Measurements from ENCODE around the gene WWOX.

The WWOX gene

DNA sequence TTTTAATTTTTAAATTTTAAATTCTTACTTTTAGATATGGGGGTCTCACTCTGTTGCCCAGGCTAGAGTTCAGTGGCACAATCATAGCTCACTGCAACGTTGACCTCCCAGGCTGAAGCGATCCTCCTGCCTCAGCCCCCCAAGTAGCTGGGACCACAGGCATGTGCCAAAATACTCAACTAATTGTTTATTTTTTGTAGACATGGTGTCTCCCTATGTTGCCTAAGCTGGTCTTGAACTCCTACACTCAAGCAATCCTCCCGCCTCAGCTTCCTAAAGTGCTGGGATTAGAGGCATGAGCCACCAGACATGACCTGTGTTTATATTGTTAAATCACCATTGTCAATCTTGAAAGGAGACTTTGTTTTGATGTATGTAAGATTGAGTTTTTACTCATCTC, 332.2 kb downstream of the WWOX start:
- Histone ChIP-seq H3K36me3 (ENCODE audit: control insufficient read depth in 2 of 2, insufficient read depth in 2 of 2, low read length in 2 of 2) (no peaks in the 10 kb centered on the region), H3K9ac (ENCODE audit: low read depth in 1 of 2, low read length in 2 of 2) (no peak overlapping the region), H3K4me1 (ENCODE audit: control insufficient read depth in 2 of 2, insufficient read depth in 2 of 2, low read length in 2 of 2) (no peaks in the 10 kb centered on the region), H3K4me3 (ENCODE audit: low read length in 2 of 2) (no peak overlapping the region), H3K27ac (ENCODE audit: low read depth in 2 of 2, low read length in 2 of 2) (no peak overlapping the region), H3K9me3 (ENCODE audit: control insufficient read depth in 2 of 2, low read length in 2 of 2) (no peaks in the 10 kb centered on the region), H3K27me3 (ENCODE audit: control insufficient read depth in 2 of 2, insufficient read depth in 2 of 2, low read length in 2 of 2) (no peaks in the 10 kb centered on the region)

DNA sequence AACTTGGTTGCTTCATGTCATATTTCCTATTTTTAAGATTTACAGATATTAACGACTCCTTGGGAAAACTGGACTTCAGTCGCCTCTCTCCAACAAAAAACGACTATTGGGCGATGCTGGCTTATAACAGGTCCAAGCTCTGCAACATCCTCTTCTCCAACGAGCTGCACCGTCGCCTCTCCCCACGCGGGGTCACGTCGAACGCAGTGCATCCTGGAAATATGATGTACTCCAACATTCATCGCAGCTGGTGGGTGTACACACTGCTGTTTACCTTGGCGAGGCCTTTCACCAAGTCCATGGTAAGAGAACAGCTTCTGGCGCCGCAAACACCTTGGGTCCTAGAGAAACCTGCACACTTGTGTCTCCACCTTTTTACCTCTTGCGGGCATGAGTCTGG, 333.0 kb downstream of the WWOX start:
- H3K9me3 ChIP-seq (ENCODE audit: control insufficient read depth in 2 of 2, low read length in 2 of 2) = no peaks in the 10 kb centered on the region
- H3K9ac ChIP-seq (ENCODE audit: low read depth in 1 of 2, low read length in 2 of 2) = no peak overlapping the region
- H3K4me1 ChIP-seq (ENCODE audit: control insufficient read depth in 2 of 2, insufficient read depth in 2 of 2, low read length in 2 of 2) = no peaks in the 10 kb centered on the region
- H3K4me3 ChIP-seq (ENCODE audit: low read length in 2 of 2) = no peak overlapping the region
- H3K27ac ChIP-seq (ENCODE audit: low read depth in 2 of 2, low read length in 2 of 2) = no peak overlapping the region
- H3K27me3 ChIP-seq (ENCODE audit: control insufficient read depth in 2 of 2, insufficient read depth in 2 of 2, low read length in 2 of 2) = no peaks in the 10 kb centered on the region
- H3K36me3 ChIP-seq (ENCODE audit: control insufficient read depth in 2 of 2, insufficient read depth in 2 of 2, low read length in 2 of 2) = no peaks in the 10 kb centered on the region

GRCh38 chr16:78433116-78433515, 333.7 kb downstream of the WWOX start:
- Histone ChIP-seq H3K27me3 (ENCODE audit: control insufficient read depth in 2 of 2, insufficient read depth in 2 of 2, low read length in 2 of 2) (no peaks in the 10 kb centered on the region), H3K9ac (ENCODE audit: low read depth in 1 of 2, low read length in 2 of 2) (no peak overlapping the region), H3K9me3 (ENCODE audit: control insufficient read depth in 2 of 2, low read length in 2 of 2) (no peaks in the 10 kb centered on the region), H3K4me1 (ENCODE audit: control insufficient read depth in 2 of 2, insufficient read depth in 2 of 2, low read length in 2 of 2) (no peaks in the 10 kb centered on the region), H3K4me3 (ENCODE audit: low read length in 2 of 2) (no peak overlapping the region), H3K27ac (ENCODE audit: low read depth in 2 of 2, low read length in 2 of 2) (no peak overlapping the region), H3K36me3 (ENCODE audit: control insufficient read depth in 2 of 2, insufficient read depth in 2 of 2, low read length in 2 of 2) (no peaks in the 10 kb centered on the region)

GRCh38 chr16:78434401-78434800, 334.9 kb downstream of the WWOX start:
- Histone ChIP-seq H3K9ac (ENCODE audit: low read depth in 1 of 2, low read length in 2 of 2) (no peak overlapping the region), H3K27me3 (ENCODE audit: control insufficient read depth in 2 of 2, insufficient read depth in 2 of 2, low read length in 2 of 2) (no peaks in the 10 kb centered on the region), H3K4me1 (ENCODE audit: control insufficient read depth in 2 of 2, insufficient read depth in 2 of 2, low read length in 2 of 2) (no peaks in the 10 kb centered on the region), H3K27ac (ENCODE audit: low read depth in 2 of 2, low read length in 2 of 2) (no peak overlapping the region), H3K36me3 (ENCODE audit: control insufficient read depth in 2 of 2, insufficient read depth in 2 of 2, low read length in 2 of 2) (no peaks in the 10 kb centered on the region), H3K4me3 (ENCODE audit: low read length in 2 of 2) (no peak overlapping the region), H3K9me3 (ENCODE audit: control insufficient read depth in 2 of 2, low read length in 2 of 2) (no peaks in the 10 kb centered on the region)

GRCh38 chr16:78435260-78435659, 335.8 kb downstream of the WWOX start:
- H3K4me3 ChIP-seq (ENCODE audit: low read length in 2 of 2) = no peak overlapping the region
- H3K27me3 ChIP-seq (ENCODE audit: control insufficient read depth in 2 of 2, insufficient read depth in 2 of 2, low read length in 2 of 2) = no peaks in the 10 kb centered on the region
- H3K4me1 ChIP-seq (ENCODE audit: control insufficient read depth in 2 of 2, insufficient read depth in 2 of 2, low read length in 2 of 2) = no peaks in the 10 kb centered on the region
- H3K27ac ChIP-seq (ENCODE audit: low read depth in 2 of 2, low read length in 2 of 2) = no peak overlapping the region
- no peaks in the 10 kb centered on the region for H3K36me3 ChIP-seq (ENCODE audit: control insufficient read depth in 2 of 2, insufficient read depth in 2 of 2, low read length in 2 of 2)
- H3K9me3 ChIP-seq (ENCODE audit: control insufficient read depth in 2 of 2, low read length in 2 of 2) = no peaks in the 10 kb centered on the region
- no peak overlapping the region for H3K9ac ChIP-seq (ENCODE audit: low read depth in 1 of 2, low read length in 2 of 2)

DNA sequence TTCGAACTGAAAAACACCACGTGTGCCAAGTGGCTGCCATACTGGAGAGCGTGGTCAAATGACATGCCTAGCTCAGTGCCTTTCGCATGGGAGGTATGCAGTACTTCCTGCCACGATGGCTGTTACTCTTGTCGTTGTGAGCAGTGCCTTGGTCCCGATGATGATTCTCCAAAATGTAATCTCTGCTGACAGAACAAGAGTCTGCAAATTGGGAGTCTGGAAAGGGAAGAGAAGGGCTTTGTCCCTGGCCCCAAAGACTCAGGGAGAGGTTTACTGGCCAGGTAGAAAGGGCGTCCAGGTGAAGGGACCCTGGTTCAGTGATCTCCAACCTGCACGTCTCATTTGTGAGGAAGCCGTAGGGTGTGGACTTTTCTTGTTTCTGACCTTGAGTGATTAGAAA, 336.6 kb downstream of the WWOX start:
- H3K9me3 ChIP-seq (ENCODE audit: control insufficient read depth in 2 of 2, low read length in 2 of 2) = no peaks in the 10 kb centered on the region
- H3K36me3 ChIP-seq (ENCODE audit: control insufficient read depth in 2 of 2, insufficient read depth in 2 of 2, low read length in 2 of 2) = no peaks in the 10 kb centered on the region
- no peaks in the 10 kb centered on the region for H3K4me1 ChIP-seq (ENCODE audit: control insufficient read depth in 2 of 2, insufficient read depth in 2 of 2, low read length in 2 of 2)
- H3K9ac ChIP-seq (ENCODE audit: low read depth in 1 of 2, low read length in 2 of 2) = no peak overlapping the region
- no peaks in the 10 kb centered on the region for H3K27me3 ChIP-seq (ENCODE audit: control insufficient read depth in 2 of 2, insufficient read depth in 2 of 2, low read length in 2 of 2)
- H3K27ac ChIP-seq (ENCODE audit: low read depth in 2 of 2, low read length in 2 of 2) = no peak overlapping the region
- no peak overlapping the region for H3K4me3 ChIP-seq (ENCODE audit: low read length in 2 of 2)

DNA sequence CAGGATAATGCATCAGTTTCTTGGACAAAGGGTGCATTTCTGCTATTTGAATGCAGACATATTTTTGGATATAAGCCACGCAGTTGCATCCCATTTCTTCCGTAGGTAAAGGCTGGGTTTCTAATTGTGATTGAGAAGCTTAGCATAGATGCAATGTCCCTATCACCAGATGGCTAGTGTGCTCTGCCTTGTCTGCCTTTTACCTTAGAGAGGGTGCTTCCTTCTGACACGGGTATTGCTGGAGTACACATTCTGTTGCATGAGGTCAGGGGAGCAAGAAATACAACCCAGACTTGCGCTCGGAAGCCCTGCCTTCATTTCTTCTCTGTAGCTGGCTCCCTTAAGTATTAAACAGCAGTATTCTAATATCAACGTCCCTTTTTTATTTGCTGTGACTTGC, 337.4 kb downstream of the WWOX start:
- Histone ChIP-seq H3K9ac (ENCODE audit: low read depth in 1 of 2, low read length in 2 of 2) (no peak overlapping the region), H3K9me3 (ENCODE audit: control insufficient read depth in 2 of 2, low read length in 2 of 2) (no peaks in the 10 kb centered on the region), H3K36me3 (ENCODE audit: control insufficient read depth in 2 of 2, insufficient read depth in 2 of 2, low read length in 2 of 2) (no peaks in the 10 kb centered on the region), H3K27ac (ENCODE audit: low read depth in 2 of 2, low read length in 2 of 2) (no peak overlapping the region), H3K27me3 (ENCODE audit: control insufficient read depth in 2 of 2, insufficient read depth in 2 of 2, low read length in 2 of 2) (no peaks in the 10 kb centered on the region), H3K4me3 (ENCODE audit: low read length in 2 of 2) (no peak overlapping the region), H3K4me1 (ENCODE audit: control insufficient read depth in 2 of 2, insufficient read depth in 2 of 2, low read length in 2 of 2) (no peaks in the 10 kb centered on the region)

- Histone ChIP-seq H3K9me3 (ENCODE audit: control insufficient read depth in 2 of 2, low read length in 2 of 2) (no peaks in the 10 kb centered on the region), H3K9ac (ENCODE audit: low read depth in 1 of 2, low read length in 2 of 2) (no peak overlapping the region), H3K27ac (ENCODE audit: low read depth in 2 of 2, low read length in 2 of 2) (no peak overlapping the region), H3K27me3 (ENCODE audit: control insufficient read depth in 2 of 2, insufficient read depth in 2 of 2, low read length in 2 of 2) (no peaks in the 10 kb centered on the region), H3K4me3 (ENCODE audit: low read length in 2 of 2) (no peak overlapping the region), H3K4me1 (ENCODE audit: control insufficient read depth in 2 of 2, insufficient read depth in 2 of 2, low read length in 2 of 2) (no peaks in the 10 kb centered on the region), H3K36me3 (ENCODE audit: control insufficient read depth in 2 of 2, insufficient read depth in 2 of 2, low read length in 2 of 2) (no peaks in the 10 kb centered on the region)
Measured at GRCh38 chr16:78437352-78437968, 338.0 kb downstream of the WWOX start.

GRCh38 chr16:78438219-78438618, 338.8 kb downstream of the WWOX start:
- Histone ChIP-seq H3K9ac (ENCODE audit: low read depth in 1 of 2, low read length in 2 of 2) (no peak overlapping the region), H3K9me3 (ENCODE audit: control insufficient read depth in 2 of 2, low read length in 2 of 2) (no peaks in the 10 kb centered on the region), H3K4me1 (ENCODE audit: control insufficient read depth in 2 of 2, insufficient read depth in 2 of 2, low read length in 2 of 2) (peaks cover 0 to 2% of the 10 kb centered on the region in 2 donors), H3K27me3 (ENCODE audit: control insufficient read depth in 2 of 2, insufficient read depth in 2 of 2, low read length in 2 of 2) (no peaks in the 10 kb centered on the region), H3K27ac (ENCODE audit: low read depth in 2 of 2, low read length in 2 of 2) (no peak overlapping the region), H3K4me3 (ENCODE audit: low read length in 2 of 2) (no peak overlapping the region), H3K36me3 (ENCODE audit: control insufficient read depth in 2 of 2, insufficient read depth in 2 of 2, low read length in 2 of 2) (no peaks in the 10 kb centered on the region)

- Histone ChIP-seq H3K27ac (ENCODE audit: low read depth in 2 of 2, low read length in 2 of 2) (no peak overlapping the region), H3K9me3 (ENCODE audit: control insufficient read depth in 2 of 2, low read length in 2 of 2) (no peaks in the 10 kb centered on the region), H3K9ac (ENCODE audit: low read depth in 1 of 2, low read length in 2 of 2) (no peak overlapping the region), H3K4me3 (ENCODE audit: low read length in 2 of 2) (no peak overlapping the region), H3K4me1 (ENCODE audit: control insufficient read depth in 2 of 2, insufficient read depth in 2 of 2, low read length in 2 of 2) (peaks cover 0 to 3% of the 10 kb centered on the region in 2 donors), H3K27me3 (ENCODE audit: control insufficient read depth in 2 of 2, insufficient read depth in 2 of 2, low read length in 2 of 2) (no peaks in the 10 kb centered on the region), H3K36me3 (ENCODE audit: control insufficient read depth in 2 of 2, insufficient read depth in 2 of 2, low read length in 2 of 2) (no peaks in the 10 kb centered on the region)
Measured at GRCh38 chr16:78438632-78439031, 339.2 kb downstream of the WWOX start.

GRCh38 chr16:78439646-78440045, 340.2 kb downstream of the WWOX start:
- no peaks in the 10 kb centered on the region for H3K36me3 ChIP-seq (ENCODE audit: control insufficient read depth in 2 of 2, insufficient read depth in 2 of 2, low read length in 2 of 2)
- no peaks in the 10 kb centered on the region for H3K27me3 ChIP-seq (ENCODE audit: control insufficient read depth in 2 of 2, insufficient read depth in 2 of 2, low read length in 2 of 2)
- H3K9me3 ChIP-seq (ENCODE audit: control insufficient read depth in 2 of 2, low read length in 2 of 2) = no peaks in the 10 kb centered on the region
- no peak overlapping the region for H3K4me3 ChIP-seq (ENCODE audit: low read length in 2 of 2)
- peaks cover 0 to 3% of the 10 kb centered on the region in 2 donors for H3K4me1 ChIP-seq (ENCODE audit: control insufficient read depth in 2 of 2, insufficient read depth in 2 of 2, low read length in 2 of 2)
- no peak overlapping the region for H3K27ac ChIP-seq (ENCODE audit: low read depth in 2 of 2, low read length in 2 of 2)
- H3K9ac ChIP-seq (ENCODE audit: low read depth in 1 of 2, low read length in 2 of 2) = no peak overlapping the region

Data from mucosa of rectum (tissue), 2 donors.